A549 (cell line): Measurements from ENCODE around the gene HRH1.
"Not testable (repeated sequence)": the region's sequence is repeated elsewhere in the genome, so short reads cannot be mapped to it uniquely, and the experiment has no call there.

ENCODE experiments used
- CEBPB ChIP-seq, 2 experiments: fragments of >200 bp in 1 of 2; sonication (Bioruptor Twin) in 1 of 2; formaldehyde crosslinking in 1 of 2; IDR thresholded peaks; 2 replicates each; pipeline ENCODE4 v1.6.1; 2012 to 2016
- EHMT2 ChIP-seq: fragments of 200-600 bp; sonication (generic); IDR thresholded peaks from 2 replicates; pipeline ENCODE4 v1.6.1; 2016; ENCODE audit warnings: antibody characterized with exemption, low read depth, mild to moderate bottlenecking, moderate library complexity
- EP300 ChIP-seq, 2 experiments: fragments of >200 bp; sonication (Bioruptor Twin); formaldehyde crosslinking; IDR thresholded peaks; 2 replicates in 1 of 2; 3 replicates in 1 of 2; pipeline ENCODE4 v1.6.1; 2016 to 2017
- FOSB ChIP-seq: fragments of 250-450 bp; sonication (Bioruptor Pico); IDR thresholded peaks from 2 replicates; pipeline ENCODE4 v1.5.0; 2020; ENCODE audit warnings: mild to moderate bottlenecking, moderate library complexity
- KDM1A ChIP-seq: fragments of 200-600 bp; sonication (generic); IDR thresholded peaks from 2 replicates; pipeline ENCODE4 v1.6.1; 2016; ENCODE audit warnings: low read depth, mild to moderate bottlenecking
- MAFK ChIP-seq: fragments of 450-650 bp; IDR thresholded peaks from 2 replicates; pipeline ENCODE4 v1.6.1; 2014; ENCODE audit not compliant: partially characterized antibody
- MYC ChIP-seq: IDR thresholded peaks from 2 replicates; pipeline ENCODE4 v1.6.1; 2012; ENCODE audit warnings: mild to moderate bottlenecking, inconsistent platforms, low read length, improper control_type of control experiment, borderline replicate concordance
- POLR2A ChIP-seq: IDR thresholded peaks from 2 replicates; pipeline ENCODE4 v1.6.1; 2012; ENCODE audit warnings: mild to moderate bottlenecking, low read length
- RCOR1 ChIP-seq: fragments of 150-350 bp; IDR thresholded peaks from 2 replicates; pipeline ENCODE4 v1.6.1; 2014; ENCODE audit warnings: antibody characterized with exemption, low read length, low read depth
- RFX5 ChIP-seq: fragments of 450-650 bp; IDR thresholded peaks from 2 replicates; pipeline ENCODE4 v1.7.1; 2014; ENCODE audit warnings: antibody characterized with exemption, mild to moderate bottlenecking, moderate library complexity
- SMC3 ChIP-seq: fragments of >200 bp; sonication (Bioruptor Twin); formaldehyde crosslinking; IDR thresholded peaks from 3 replicates; pipeline ENCODE4 v1.6.1; 2018; ENCODE audit warnings: inconsistent platforms
- TF ChIP-seq, protein P1 (sequence below): fragments of >200 bp; sonication (Bioruptor Twin); formaldehyde crosslinking; IDR thresholded peaks from 3 replicates; pipeline ENCODE4 v1.5.1; 2016
- TF ChIP-seq, protein P2 (sequence below): fragments of 450-650 bp; IDR thresholded peaks from 2 replicates; pipeline ENCODE4 v1.6.1; 2014; ENCODE audit warnings: antibody characterized with exemption
- TF ChIP-seq, protein P3 (sequence below): fragments of 150-350 bp; IDR thresholded peaks from 2 replicates; pipeline ENCODE4 v1.6.1; 2014; ENCODE audit warnings: low read depth, mild to moderate bottlenecking, low read length

DNA sequence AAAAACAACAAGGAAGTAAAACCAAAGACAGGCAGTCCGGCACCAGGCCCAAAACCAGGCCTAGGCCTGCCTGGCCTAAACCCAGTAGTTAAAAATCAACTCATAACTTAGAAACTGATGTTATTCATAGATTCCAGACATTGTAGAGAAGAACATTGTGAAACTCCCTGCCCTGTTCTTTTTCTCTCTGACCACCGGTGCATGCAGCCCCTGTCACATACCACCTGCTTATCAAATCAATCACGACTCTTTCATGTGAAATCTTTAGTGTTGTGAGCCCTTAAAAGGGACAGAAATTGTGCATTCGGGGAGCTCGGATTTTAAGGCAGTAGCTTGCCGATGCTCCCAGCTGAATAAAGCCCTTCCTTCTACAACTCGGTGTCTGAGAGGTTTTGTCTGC is 22.4 kb upstream of the HRH1 start:
- TF ChIP-seq, protein P1, sequence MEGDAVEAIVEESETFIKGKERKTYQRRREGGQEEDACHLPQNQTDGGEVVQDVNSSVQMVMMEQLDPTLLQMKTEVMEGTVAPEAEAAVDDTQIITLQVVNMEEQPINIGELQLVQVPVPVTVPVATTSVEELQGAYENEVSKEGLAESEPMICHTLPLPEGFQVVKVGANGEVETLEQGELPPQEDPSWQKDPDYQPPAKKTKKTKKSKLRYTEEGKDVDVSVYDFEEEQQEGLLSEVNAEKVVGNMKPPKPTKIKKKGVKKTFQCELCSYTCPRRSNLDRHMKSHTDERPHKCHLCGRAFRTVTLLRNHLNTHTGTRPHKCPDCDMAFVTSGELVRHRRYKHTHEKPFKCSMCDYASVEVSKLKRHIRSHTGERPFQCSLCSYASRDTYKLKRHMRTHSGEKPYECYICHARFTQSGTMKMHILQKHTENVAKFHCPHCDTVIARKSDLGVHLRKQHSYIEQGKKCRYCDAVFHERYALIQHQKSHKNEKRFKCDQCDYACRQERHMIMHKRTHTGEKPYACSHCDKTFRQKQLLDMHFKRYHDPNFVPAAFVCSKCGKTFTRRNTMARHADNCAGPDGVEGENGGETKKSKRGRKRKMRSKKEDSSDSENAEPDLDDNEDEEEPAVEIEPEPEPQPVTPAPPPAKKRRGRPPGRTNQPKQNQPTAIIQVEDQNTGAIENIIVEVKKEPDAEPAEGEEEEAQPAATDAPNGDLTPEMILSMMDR, result not testable (repeated sequence)
- not testable (repeated sequence) for TF ChIP-seq POLR2A; EP300 (IDR thresholded peaks at IDR 0.05); CEBPB (IDR thresholded peaks at IDR 0.05); MAFK; KDM1A; EHMT2; FOSB (CRISPR knock-in tag); SMC3; MYC; RFX5; RCOR1
- TF ChIP-seq, protein P2, sequence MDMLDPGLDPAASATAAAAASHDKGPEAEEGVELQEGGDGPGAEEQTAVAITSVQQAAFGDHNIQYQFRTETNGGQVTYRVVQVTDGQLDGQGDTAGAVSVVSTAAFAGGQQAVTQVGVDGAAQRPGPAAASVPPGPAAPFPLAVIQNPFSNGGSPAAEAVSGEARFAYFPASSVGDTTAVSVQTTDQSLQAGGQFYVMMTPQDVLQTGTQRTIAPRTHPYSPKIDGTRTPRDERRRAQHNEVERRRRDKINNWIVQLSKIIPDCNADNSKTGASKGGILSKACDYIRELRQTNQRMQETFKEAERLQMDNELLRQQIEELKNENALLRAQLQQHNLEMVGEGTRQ, result not testable (repeated sequence)
- TF ChIP-seq, protein P3, sequence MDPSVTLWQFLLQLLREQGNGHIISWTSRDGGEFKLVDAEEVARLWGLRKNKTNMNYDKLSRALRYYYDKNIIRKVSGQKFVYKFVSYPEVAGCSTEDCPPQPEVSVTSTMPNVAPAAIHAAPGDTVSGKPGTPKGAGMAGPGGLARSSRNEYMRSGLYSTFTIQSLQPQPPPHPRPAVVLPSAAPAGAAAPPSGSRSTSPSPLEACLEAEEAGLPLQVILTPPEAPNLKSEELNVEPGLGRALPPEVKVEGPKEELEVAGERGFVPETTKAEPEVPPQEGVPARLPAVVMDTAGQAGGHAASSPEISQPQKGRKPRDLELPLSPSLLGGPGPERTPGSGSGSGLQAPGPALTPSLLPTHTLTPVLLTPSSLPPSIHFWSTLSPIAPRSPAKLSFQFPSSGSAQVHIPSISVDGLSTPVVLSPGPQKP, result not testable (repeated sequence)
